WTC11 (cell line): ENCODE data around the gene C17orf114.

Experiments
- ATAC-seq: fragments of 200-7000 bp; cut with Tn5 transposase; 2 replicates; pipeline ENCODE4 v1.10.0; 2021; ENCODE audit warnings: mild to moderate bottlenecking, moderate library complexity
- CTCF ChIA-PET: fragments of 300-600 bp; sonication (Branson Sonifier 250); formaldehyde crosslinking; loops from one replicate; lab custom pipeline; 2021; ENCODE audit warnings: antibody characterized with exemption; lab: Charles Lee
- POLR2A ChIA-PET: fragments of 350-600 bp; sonication (Branson Sonifier 250); formaldehyde crosslinking; loops from one replicate; lab custom pipeline; 2021; ENCODE audit warnings: antibody characterized with exemption; lab: Charles Lee
- DNase-seq: peaks from one replicate; pipeline ENCODE4 v3.0.0; 2021; ENCODE audit warnings: low spot score
- H3K27ac Mint-ChIP-seq: 2 replicates; pipeline ENCODE4 v1.8.0; 2021; ENCODE audit warnings: mixed read lengths
- H3K27me3 Mint-ChIP-seq: 2 replicates; pipeline ENCODE4 v1.8.0; 2021; ENCODE audit warnings: low read depth, mild to moderate bottlenecking, moderate library complexity, mixed read lengths
- H3K36me3 Mint-ChIP-seq: 2 replicates; pipeline ENCODE4 v1.8.0; 2021; ENCODE audit warnings: mixed read lengths
- H3K4me1 Mint-ChIP-seq: 2 replicates; pipeline ENCODE4 v1.8.0; 2022; ENCODE audit warnings: mixed read lengths
- H3K4me3 Mint-ChIP-seq: 2 replicates; pipeline ENCODE4 v1.8.0; 2021; ENCODE audit warnings: mild to moderate bottlenecking, moderate library complexity, mixed read lengths
- H3K9me3 Mint-ChIP-seq: 2 replicates; pipeline ENCODE4 v1.8.0; 2021; ENCODE audit warnings: mixed read lengths
- ATF3 ChIP-seq: sonication (generic); formaldehyde crosslinking; conservative IDR thresholded peaks from 2 replicates; pipeline ENCODE4 v1.8.1; 2022; ENCODE audit warnings: mild to moderate bottlenecking, missing genetic modification reagents
- CBFB ChIP-seq: sonication (generic); formaldehyde crosslinking; IDR thresholded peaks from 2 replicates; pipeline ENCODE4 v1.8.1; 2022; ENCODE audit warnings: mild to moderate bottlenecking, low read depth, missing genetic modification reagents
- ELF4 ChIP-seq: sonication (generic); formaldehyde crosslinking; IDR thresholded peaks from 2 replicates; pipeline ENCODE4 v1.8.1; 2022; ENCODE audit warnings: low read depth, mild to moderate bottlenecking, moderate library complexity, missing genetic modification reagents
- FOXJ3 ChIP-seq: sonication (generic); formaldehyde crosslinking; IDR thresholded peaks from 2 replicates; pipeline ENCODE4 v1.9.0; 2021; ENCODE audit warnings: missing genetic modification reagents, mild to moderate bottlenecking, borderline replicate concordance
- FOXP1 ChIP-seq: sonication (generic); formaldehyde crosslinking; IDR thresholded peaks from 2 replicates; pipeline ENCODE4 v1.8.0; 2022; ENCODE audit warnings: missing genetic modification reagents, mild to moderate bottlenecking, moderate library complexity, borderline replicate concordance
- GABPB1 ChIP-seq: sonication (generic); formaldehyde crosslinking; IDR thresholded peaks from 2 replicates; pipeline ENCODE4 v1.8.1; 2023; ENCODE audit warnings: mild to moderate bottlenecking, missing genetic modification reagents
- IRF2 ChIP-seq: sonication (generic); formaldehyde crosslinking; IDR thresholded peaks from 2 replicates; pipeline ENCODE4 v1.8.0; 2022; ENCODE audit warnings: low read depth, missing genetic modification reagents, borderline replicate concordance
- MYBL2 ChIP-seq: sonication (generic); formaldehyde crosslinking; IDR thresholded peaks from 2 replicates; pipeline ENCODE4 v1.8.1; 2023; ENCODE audit warnings: mild to moderate bottlenecking, moderate library complexity, missing genetic modification reagents
- NR1H2 ChIP-seq: sonication (generic); formaldehyde crosslinking; IDR thresholded peaks from 2 replicates; pipeline ENCODE4 v1.9.0; 2021; ENCODE audit warnings: mild to moderate bottlenecking, moderate library complexity, missing genetic modification reagents
- NR3C1 ChIP-seq: sonication (generic); formaldehyde crosslinking; conservative IDR thresholded peaks from 2 replicates; pipeline ENCODE4 v1.8.1; 2023; ENCODE audit warnings: low read depth, mild to moderate bottlenecking, missing genetic modification reagents
- OVOL2 ChIP-seq: fragments of 250-450 bp; sonication (Bioruptor Pico); IDR thresholded peaks from 2 replicates; pipeline ENCODE4 v1.9.0; 2021; ENCODE audit warnings: mild to moderate bottlenecking, borderline replicate concordance
- PRRX2 ChIP-seq: fragments of 250-450 bp; sonication (Bioruptor Pico); IDR thresholded peaks from 2 replicates; pipeline ENCODE4 v1.8.0; 2021; ENCODE audit warnings: mild to moderate bottlenecking
- TCF7 ChIP-seq: sonication (generic); formaldehyde crosslinking; IDR thresholded peaks from 2 replicates; pipeline ENCODE4 v1.8.0; 2022; ENCODE audit warnings: mild to moderate bottlenecking, low read depth, missing genetic modification reagents, moderate library complexity
- TEAD4 ChIP-seq: sonication (generic); formaldehyde crosslinking; IDR thresholded peaks from 2 replicates; pipeline ENCODE4 v1.8.0; 2022; ENCODE audit warnings: mild to moderate bottlenecking, missing genetic modification reagents
- ZNF219 ChIP-seq: sonication (generic); formaldehyde crosslinking; IDR thresholded peaks from 2 replicates; pipeline ENCODE4 v1.8.0; 2023; ENCODE audit warnings: missing genetic modification reagents, mild to moderate bottlenecking, borderline replicate concordance
- ZNF263 ChIP-seq: sonication (generic); formaldehyde crosslinking; IDR thresholded peaks from 2 replicates; pipeline ENCODE4 v1.8.1; 2022; ENCODE audit warnings: low read depth, mild to moderate bottlenecking, moderate library complexity, missing genetic modification reagents
- ZNF532 ChIP-seq: fragments of 250-450 bp; sonication (Bioruptor Pico); IDR thresholded peaks from 2 replicates; pipeline ENCODE4 v1.9.0; 2021; ENCODE audit warnings: mild to moderate bottlenecking, borderline replicate concordance
- TF ChIP-seq, protein P1 (sequence below): sonication (generic); formaldehyde crosslinking; IDR thresholded peaks from 2 replicates; pipeline ENCODE4 v1.8.0; 2022; ENCODE audit warnings: mild to moderate bottlenecking, missing genetic modification reagents
- TF ChIP-seq, protein P2 (sequence below): sonication (generic); formaldehyde crosslinking; IDR thresholded peaks from 2 replicates; pipeline ENCODE4 v1.8.1; 2022; ENCODE audit warnings: low read depth, mild to moderate bottlenecking, moderate library complexity, missing genetic modification reagents, borderline replicate concordance
- TF ChIP-seq, protein P3 (sequence below): sonication (generic); formaldehyde crosslinking; IDR thresholded peaks from 2 replicates; pipeline ENCODE4 v1.8.1; 2022; ENCODE audit warnings: mild to moderate bottlenecking, moderate library complexity, missing genetic modification reagents
- TF ChIP-seq, protein P4 (sequence below): fragments of 250-450 bp; sonication (Bioruptor Pico); IDR thresholded peaks from 2 replicates; pipeline ENCODE4 v1.9.0; 2021; ENCODE audit warnings: moderate library complexity, mild to moderate bottlenecking, inconsistent platforms, borderline replicate concordance
- TF ChIP-seq, protein P5 (sequence below): fragments of 250-450 bp; sonication (Bioruptor Pico); IDR thresholded peaks from 2 replicates; pipeline ENCODE4 v1.8.0; 2021; ENCODE audit warnings: mild to moderate bottlenecking
- TF ChIP-seq, protein P6 (sequence below): sonication (generic); formaldehyde crosslinking; IDR thresholded peaks from 2 replicates; pipeline ENCODE4 v1.8.1; 2022; ENCODE audit warnings: mild to moderate bottlenecking, missing genetic modification reagents, moderate library complexity, borderline replicate concordance

Gene C17orf114

DNA sequence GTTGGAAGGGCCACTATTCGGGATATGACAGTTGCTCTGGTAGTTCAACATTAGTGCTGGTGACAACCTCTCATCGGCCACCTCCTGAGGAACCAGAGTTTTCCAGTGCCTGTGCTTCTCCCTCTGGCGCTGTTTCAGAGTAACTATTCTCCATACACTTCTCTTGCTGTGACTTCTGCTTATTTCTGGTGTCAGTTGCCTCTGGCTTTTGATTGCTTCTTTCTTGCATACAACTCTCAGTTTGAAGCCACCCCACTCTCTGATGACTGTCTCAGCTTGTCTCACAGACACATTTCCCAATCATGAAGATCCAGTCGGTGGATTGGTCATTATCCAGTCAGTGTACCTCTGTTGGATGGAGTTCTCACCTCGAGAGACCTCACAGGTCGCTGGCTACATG is 33.8 kb downstream of the C17orf114 start (continued):
- no peak for TF ChIP-seq ZNF532 (CRISPR knock-in tag)
- TF ChIP-seq CBFB: no peak
- no peak for TF ChIP-seq FOXJ3
- no peak for TF ChIP-seq TEAD4 (CRISPR knock-in tag)
- TF ChIP-seq, protein P1, sequence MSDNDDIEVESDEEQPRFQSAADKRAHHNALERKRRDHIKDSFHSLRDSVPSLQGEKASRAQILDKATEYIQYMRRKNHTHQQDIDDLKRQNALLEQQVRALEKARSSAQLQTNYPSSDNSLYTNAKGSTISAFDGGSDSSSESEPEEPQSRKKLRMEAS (CRISPR knock-in tag): no peak
- no peak for TF ChIP-seq IRF2 (CRISPR knock-in tag)
- TF ChIP-seq ZNF263 (CRISPR knock-in tag): no peak

- no peaks in the 10 kb centered on the region for H3K9me3 Mint-ChIP-seq
- H3K4me1 Mint-ChIP-seq: no peaks in the 10 kb centered on the region
- DNase-seq (no peak), ATAC-seq (no peak)
- POLR2A ChIA-PET: no interaction called here
- H3K36me3 Mint-ChIP-seq: no peaks in the 10 kb centered on the region
- no peak overlapping the region for H3K27ac Mint-ChIP-seq
- H3K4me3 Mint-ChIP-seq: no peak overlapping the region
- H3K27me3 Mint-ChIP-seq: no peaks in the 10 kb centered on the region
- CTCF ChIA-PET: no interaction called here
- TF ChIP-seq, protein P2, sequence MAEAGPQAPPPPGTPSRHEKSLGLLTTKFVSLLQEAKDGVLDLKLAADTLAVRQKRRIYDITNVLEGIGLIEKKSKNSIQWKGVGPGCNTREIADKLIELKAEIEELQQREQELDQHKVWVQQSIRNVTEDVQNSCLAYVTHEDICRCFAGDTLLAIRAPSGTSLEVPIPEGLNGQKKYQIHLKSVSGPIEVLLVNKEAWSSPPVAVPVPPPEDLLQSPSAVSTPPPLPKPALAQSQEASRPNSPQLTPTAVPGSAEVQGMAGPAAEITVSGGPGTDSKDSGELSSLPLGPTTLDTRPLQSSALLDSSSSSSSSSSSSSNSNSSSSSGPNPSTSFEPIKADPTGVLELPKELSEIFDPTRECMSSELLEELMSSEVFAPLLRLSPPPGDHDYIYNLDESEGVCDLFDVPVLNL (CRISPR knock-in tag): no peak
- TF ChIP-seq ELF4 (no peak), TCF7 (CRISPR knock-in tag) (no peak), PRRX2 (CRISPR knock-in tag) (no peak), GABPB1 (CRISPR knock-in tag) (no peak), ZNF219 (CRISPR knock-in tag) (no peak), OVOL2 (CRISPR knock-in tag) (no peak), MYBL2 (CRISPR knock-in tag) (no peak), FOXP1 (CRISPR knock-in tag) (no peak), NR3C1 (CRISPR knock-in tag) (no peak), NR1H2 (no peak), ATF3 (CRISPR knock-in tag) (no peak)
- TF ChIP-seq, protein P3, sequence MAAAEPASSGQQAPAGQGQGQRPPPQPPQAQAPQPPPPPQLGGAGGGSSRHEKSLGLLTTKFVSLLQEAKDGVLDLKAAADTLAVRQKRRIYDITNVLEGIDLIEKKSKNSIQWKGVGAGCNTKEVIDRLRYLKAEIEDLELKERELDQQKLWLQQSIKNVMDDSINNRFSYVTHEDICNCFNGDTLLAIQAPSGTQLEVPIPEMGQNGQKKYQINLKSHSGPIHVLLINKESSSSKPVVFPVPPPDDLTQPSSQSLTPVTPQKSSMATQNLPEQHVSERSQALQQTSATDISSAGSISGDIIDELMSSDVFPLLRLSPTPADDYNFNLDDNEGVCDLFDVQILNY: no peak
- TF ChIP-seq, protein P4, sequence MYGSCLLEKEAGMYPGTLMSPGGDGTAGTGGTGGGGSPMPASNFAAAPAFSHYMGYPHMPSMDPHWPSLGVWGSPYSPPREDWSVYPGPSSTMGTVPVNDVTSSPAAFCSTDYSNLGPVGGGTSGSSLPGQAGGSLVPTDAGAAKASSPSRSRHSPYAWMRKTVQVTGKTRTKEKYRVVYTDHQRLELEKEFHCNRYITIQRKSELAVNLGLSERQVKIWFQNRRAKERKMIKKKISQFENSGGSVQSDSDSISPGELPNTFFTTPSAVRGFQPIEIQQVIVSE (CRISPR knock-in tag): no peak
- TF ChIP-seq, protein P5, sequence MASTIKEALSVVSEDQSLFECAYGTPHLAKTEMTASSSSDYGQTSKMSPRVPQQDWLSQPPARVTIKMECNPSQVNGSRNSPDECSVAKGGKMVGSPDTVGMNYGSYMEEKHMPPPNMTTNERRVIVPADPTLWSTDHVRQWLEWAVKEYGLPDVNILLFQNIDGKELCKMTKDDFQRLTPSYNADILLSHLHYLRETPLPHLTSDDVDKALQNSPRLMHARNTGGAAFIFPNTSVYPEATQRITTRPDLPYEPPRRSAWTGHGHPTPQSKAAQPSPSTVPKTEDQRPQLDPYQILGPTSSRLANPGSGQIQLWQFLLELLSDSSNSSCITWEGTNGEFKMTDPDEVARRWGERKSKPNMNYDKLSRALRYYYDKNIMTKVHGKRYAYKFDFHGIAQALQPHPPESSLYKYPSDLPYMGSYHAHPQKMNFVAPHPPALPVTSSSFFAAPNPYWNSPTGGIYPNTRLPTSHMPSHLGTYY (CRISPR knock-in tag): no peak
- TF ChIP-seq, protein P6, sequence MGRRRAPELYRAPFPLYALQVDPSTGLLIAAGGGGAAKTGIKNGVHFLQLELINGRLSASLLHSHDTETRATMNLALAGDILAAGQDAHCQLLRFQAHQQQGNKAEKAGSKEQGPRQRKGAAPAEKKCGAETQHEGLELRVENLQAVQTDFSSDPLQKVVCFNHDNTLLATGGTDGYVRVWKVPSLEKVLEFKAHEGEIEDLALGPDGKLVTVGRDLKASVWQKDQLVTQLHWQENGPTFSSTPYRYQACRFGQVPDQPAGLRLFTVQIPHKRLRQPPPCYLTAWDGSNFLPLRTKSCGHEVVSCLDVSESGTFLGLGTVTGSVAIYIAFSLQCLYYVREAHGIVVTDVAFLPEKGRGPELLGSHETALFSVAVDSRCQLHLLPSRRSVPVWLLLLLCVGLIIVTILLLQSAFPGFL (CRISPR knock-in tag): no peak
Measured at GRCh38 chr17:4766723-4767122, 35.4 kb downstream of the C17orf114 start.
